ENCODE measurements around the gene PAPOLG. TPM values are rescaled to one million over a fixed set of nuclear protein-coding genes. Genes with fewer than 3 reads are reported as not detected.
A peak's percentile ranks its signal among the peaks of the same experiment; 100 is the strongest.

The PAPOLG gene
- total RNA-seq, 1 donor from 2014 or later: 16.1 TPM

- no peaks in the 10 kb centered on the region for H3K27me3 ChIP-seq (ENCODE audit: low read depth)
- DNase-seq (no peak), ATAC-seq (no peak)
- no peak overlapping the region for H3K27ac ChIP-seq
- no peaks in the 10 kb centered on the region for H3K9me3 ChIP-seq
- TF ChIP-seq CTCF (IDR thresholded peaks at IDR 0.05): peak; percentile 54
- peaks cover 99% of the 10 kb centered on the region for H3K36me3 ChIP-seq
- H3K4me3 ChIP-seq: no peak overlapping the region
- peaks cover 3% of the 10 kb centered on the region for H3K4me1 ChIP-seq
- intact Hi-C loops (cut with DNase I): no loop called here
Measured at GRCh38 chr2:60794271-60794863, 38.3 kb downstream of the PAPOLG start.

GRCh38 chr2:60796573-60797509 is 40.8 kb downstream of the PAPOLG start:
- peak; percentile 80 to 84 for ATAC-seq
- intact Hi-C loops (cut with DNase I): no loop called here
- H3K36me3 ChIP-seq: peaks cover 92% of the 10 kb centered on the region

GRCh38 chr2:60804473-60804872 is 48.4 kb downstream of the PAPOLG start:
- Histone ChIP-seq H3K9me3 (no peaks in the 10 kb centered on the region), H3K36me3 (peaks cover 28% of the 10 kb centered on the region), H3K4me1 (no peaks in the 10 kb centered on the region), H3K27ac (no peak overlapping the region), H3K4me3 (no peak overlapping the region), H3K27me3 (ENCODE audit: low read depth) (no peaks in the 10 kb centered on the region)
- intact Hi-C loops (cut with DNase I): no loop called here
- DNase-seq (no peak), ATAC-seq (peak in 1 of 2 donors; percentile 37)
- TF ChIP-seq CTCF (IDR thresholded peaks at IDR 0.05): no peak

More at GRCh38 chr2:60796573-60797509, 40.8 kb downstream of the PAPOLG start:
- H3K4me3 ChIP-seq: no peak overlapping the region
- peak overlapping the region; percentile 63 for H3K27ac ChIP-seq
- H3K9me3 ChIP-seq: no peaks in the 10 kb centered on the region
- no peaks in the 10 kb centered on the region for H3K27me3 ChIP-seq (ENCODE audit: low read depth)
- H3K4me1 ChIP-seq: peaks cover 3% of the 10 kb centered on the region
- DNase-seq: no peak
- no peak for TF ChIP-seq CTCF (IDR thresholded peaks at IDR 0.05)

- Histone ChIP-seq H3K4me3 (no peak overlapping the region), H3K9me3 (no peaks in the 10 kb centered on the region), H3K4me1 (no peaks in the 10 kb centered on the region), H3K27ac (no peak overlapping the region), H3K36me3 (peaks cover 12% of the 10 kb centered on the region), H3K27me3 (ENCODE audit: low read depth) (no peaks in the 10 kb centered on the region)
- ATAC-seq: no peak
- no peak for TF ChIP-seq CTCF (IDR thresholded peaks at IDR 0.05)
- no peak for DNase-seq
- intact Hi-C loops (cut with DNase I): no loop called here
Measured at GRCh38 chr2:60806595-60806987, 50.5 kb downstream of the PAPOLG start.

GRCh38 chr2:60806988-60807681 is 51.1 kb downstream of the PAPOLG start:
- H3K27ac ChIP-seq: no peak overlapping the region
- intact Hi-C loops (cut with DNase I): no loop called here
- no peaks in the 10 kb centered on the region for H3K27me3 ChIP-seq (ENCODE audit: low read depth)
- no peaks in the 10 kb centered on the region for H3K4me1 ChIP-seq
- peak in 1 of 2 donors; percentile 28 for ATAC-seq
- no peak overlapping the region for H3K4me3 ChIP-seq
- H3K36me3 ChIP-seq: peaks cover 10% of the 10 kb centered on the region
- no peaks in the 10 kb centered on the region for H3K9me3 ChIP-seq
- no peak for TF ChIP-seq CTCF (IDR thresholded peaks at IDR 0.05)
- no peak for DNase-seq
